Measurements from ENCODE around the gene MAVS. TPM values are rescaled to one million over a fixed set of nuclear protein-coding genes. Genes with fewer than 3 reads are reported as not detected.

The MAVS gene
- 35.0 TPM for total RNA-seq
- long read RNA-seq, full-length matches to known transcripts, result 7 of 24 reads
- long read RNA-seq, partial matches to known transcripts, result 4 of 24 reads
- long read RNA-seq, other reads (novel, unspliced or antisense), result 13 of 24 reads

GRCh38 chr20:3846740-3847428 lies at the start of gene MAVS:
Gene MAVS, plus strand, starts transcription at chr20:3846834. Its CDS starts 7,791 bp downstream, at chr20:3854625.
- ATAC-seq (peak; percentile 98), DNase-seq (ENCODE audit: missing footprints) (peak; percentile 96)
- intact Hi-C loops (cut with DNase I), result loop anchor here (1.0 to 2.0 kb wide), 2 partner anchors 26 to 61 kb away; partner anchors contain the start of genes AP5S1 and CENPB

- intact Hi-C loops (cut with DNase I), result no loop called here
- ATAC-seq (no peak), DNase-seq (ENCODE audit: missing footprints) (peak; percentile 22)
Observed at GRCh38 chr20:3797226-3797545, 49.4 kb upstream of the MAVS start.

- intact Hi-C loops (cut with DNase I), result no loop called here
- DNase-seq (ENCODE audit: missing footprints), result peak; percentile 52
- no peak for ATAC-seq
Observed at GRCh38 chr20:3797592-3798372, 48.9 kb upstream of the MAVS start.

GRCh38 chr20:3798373-3798768 lies 48.3 kb upstream of the MAVS start:
- ATAC-seq (no peak), DNase-seq (ENCODE audit: missing footprints) (peak; percentile 52)
- intact Hi-C loops (cut with DNase I), result no loop called here

- DNase-seq (ENCODE audit: missing footprints) (peak; percentile 21), ATAC-seq (no peak)
- intact Hi-C loops (cut with DNase I), result no loop called here
Observed at GRCh38 chr20:3798908-3799248, 47.8 kb upstream of the MAVS start.

- DNase-seq (ENCODE audit: missing footprints), result peak; percentile 40
- intact Hi-C loops (cut with DNase I), result no loop called here
- ATAC-seq, result no peak
Observed at GRCh38 chr20:3800256-3800877, 46.3 kb upstream of the MAVS start.

GRCh38 chr20:3800878-3801260 lies 45.8 kb upstream of the MAVS start:
- ATAC-seq (no peak), DNase-seq (ENCODE audit: missing footprints) (peak; percentile 67)
- intact Hi-C loops (cut with DNase I), result no loop called here

- ATAC-seq, result no peak
- intact Hi-C loops (cut with DNase I), result no loop called here
- no peak for DNase-seq (ENCODE audit: missing footprints)
Observed at GRCh38 chr20:3801299-3801698, 45.3 kb upstream of the MAVS start.

GRCh38 chr20:3801846-3802245 lies 44.8 kb upstream of the MAVS start:
- intact Hi-C loops (cut with DNase I), result no loop called here
- peak; percentile 65 for DNase-seq (ENCODE audit: missing footprints)
- ATAC-seq, result no peak

- ATAC-seq, result no peak
Observed at GRCh38 chr20:3802524-3803239, 44.0 kb upstream of the MAVS start.

GRCh38 chr20:3803289-3803688 lies 43.3 kb upstream of the MAVS start:
- ATAC-seq (no peak), DNase-seq (ENCODE audit: missing footprints) (peak; percentile 60)

More at GRCh38 chr20:3802524-3803239, 44.0 kb upstream of the MAVS start:
- intact Hi-C loops (cut with DNase I), result no loop called here
- DNase-seq (ENCODE audit: missing footprints), result peak; percentile 0

GRCh38 chr20:3803854-3804253 lies 42.8 kb upstream of the MAVS start:
- DNase-seq (ENCODE audit: missing footprints) (peak; percentile 61), ATAC-seq (no peak)
- intact Hi-C loops (cut with DNase I), result no loop called here

More at GRCh38 chr20:3803289-3803688, 43.3 kb upstream of the MAVS start:
- intact Hi-C loops (cut with DNase I), result no loop called here

GRCh38 chr20:3804254-3804751 lies 42.3 kb upstream of the MAVS start:
- intact Hi-C loops (cut with DNase I), result no loop called here
- ATAC-seq, result no peak
- DNase-seq (ENCODE audit: missing footprints), result peak; percentile 35

- intact Hi-C loops (cut with DNase I), result no loop called here
- ATAC-seq (no peak), DNase-seq (ENCODE audit: missing footprints) (peak; percentile 43)
Observed at GRCh38 chr20:3804781-3805180, 41.9 kb upstream of the MAVS start.

GRCh38 chr20:3808544-3808943 lies 38.1 kb upstream of the MAVS start:
- no peak for DNase-seq (ENCODE audit: missing footprints)
- no peak for ATAC-seq
- intact Hi-C loops (cut with DNase I), result no loop called here

GRCh38 chr20:3811467-3812258 lies 35.0 kb upstream of the MAVS start:
- peak; percentile 90 for ATAC-seq
- intact Hi-C loops (cut with DNase I), result loop anchor here (2.0 kb wide), 1 partner anchor 17 kb away; no protein-coding TSS in a partner anchor
- peak; percentile 99 for DNase-seq (ENCODE audit: missing footprints)

- intact Hi-C loops (cut with DNase I), result no loop called here
- no peak for DNase-seq (ENCODE audit: missing footprints)
- no peak for ATAC-seq
Observed at GRCh38 chr20:3812259-3812681, 34.4 kb upstream of the MAVS start.

Measured in Right ventricle myocardium inferior (tissue), 1 donor.